Stimulated activated CD8-positive, alpha-beta memory T cell treated with anti-CD3 and anti-CD28 coated beads, Interleukin-12 subunit alpha, Interleukin-12 subunit beta, amount 100 ng/mL, for 4 hours (primary cell): ENCODE measurements around the gene PEA15.
A peak's percentile ranks its signal among the peaks of the same experiment; 100 is the strongest.

ENCODE experiments used
- DNase-seq: peaks from one replicate; pipeline ENCODE4 v3.0.0-alpha.2; 2020; ENCODE audit warnings: low read depth

Gene PEA15

DNA sequence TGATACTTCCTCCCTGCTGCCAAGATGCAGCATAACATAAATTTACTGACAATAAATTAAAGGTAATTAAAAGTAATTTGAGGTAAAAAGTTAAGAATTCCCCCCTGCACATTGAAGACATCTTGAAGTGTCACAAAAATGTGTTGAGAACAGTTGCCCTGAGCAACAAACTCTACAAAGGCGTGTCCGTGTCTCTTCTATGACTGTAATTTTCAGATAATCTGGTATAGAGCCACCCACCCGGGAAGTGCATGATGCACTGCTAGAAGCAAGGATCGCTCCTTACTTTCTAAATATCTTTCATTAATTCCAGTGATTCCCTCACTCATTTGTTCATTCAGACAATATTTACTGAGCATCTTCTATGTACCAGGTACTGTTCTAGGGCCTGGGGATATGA is 25.8 kb upstream of the PEA15 start:
- no peak for DNase-seq

DNA sequence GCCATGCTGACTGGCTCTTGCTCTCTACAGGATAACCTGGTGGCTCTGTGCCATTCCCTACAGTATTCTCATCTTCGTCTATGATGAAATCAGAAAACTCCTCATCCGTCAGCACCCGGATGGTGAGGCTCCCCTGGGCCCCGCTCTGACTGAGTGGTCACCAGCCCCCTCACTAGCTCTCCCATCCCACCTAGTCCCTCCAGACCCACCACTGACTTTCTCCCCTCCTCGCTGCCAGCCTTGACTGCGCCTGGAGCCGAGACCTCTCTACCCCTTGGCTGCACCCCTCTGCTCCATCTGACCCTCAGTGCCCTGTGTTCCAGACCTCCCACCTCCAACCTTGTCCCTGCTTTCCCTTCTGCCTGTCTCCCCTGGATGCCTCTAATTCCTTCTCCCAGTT is 18.9 kb upstream of the PEA15 start:
- DNase-seq = no peak

DNA sequence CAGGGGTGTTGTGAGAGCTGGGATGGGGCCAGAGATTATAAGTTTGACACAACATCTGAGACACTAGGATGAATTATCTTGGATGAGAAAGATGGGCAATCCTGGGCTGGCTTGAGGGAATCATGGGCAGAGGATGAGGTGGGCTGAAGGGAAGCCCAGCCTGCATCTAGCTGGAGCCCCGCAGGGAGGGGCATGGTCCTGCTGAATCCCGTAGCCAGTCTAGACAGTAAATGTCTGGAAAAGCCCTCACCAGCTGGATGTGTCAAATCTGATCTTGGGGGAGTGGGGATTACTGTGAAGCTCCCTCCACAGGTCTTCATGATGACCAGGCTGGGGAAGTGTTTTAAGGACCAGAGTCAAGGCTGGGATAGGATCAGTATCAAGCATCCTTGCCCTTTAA is 18.5 kb upstream of the PEA15 start:
- no peak for DNase-seq

DNA sequence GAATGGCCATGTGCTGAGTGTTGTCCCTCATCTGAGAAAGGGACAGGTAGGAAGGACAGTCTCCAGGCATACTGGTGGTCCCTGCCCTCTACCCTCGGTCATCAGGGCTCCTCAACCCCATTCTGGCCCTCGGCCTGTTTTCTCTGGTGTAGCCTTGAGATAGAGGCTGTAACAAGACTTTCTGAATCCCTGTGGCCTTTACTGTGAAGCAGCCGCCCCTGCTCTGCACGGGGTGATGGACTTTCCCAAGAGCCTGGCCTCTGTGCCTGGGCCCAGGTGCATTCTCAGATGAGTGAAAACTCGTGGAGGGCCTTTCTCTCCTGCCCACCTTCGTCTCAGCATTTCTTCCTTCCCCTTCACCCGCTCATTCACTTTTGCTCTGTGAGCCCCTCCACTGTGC is 17.8 kb upstream of the PEA15 start:
- DNase-seq = no peak

DNA sequence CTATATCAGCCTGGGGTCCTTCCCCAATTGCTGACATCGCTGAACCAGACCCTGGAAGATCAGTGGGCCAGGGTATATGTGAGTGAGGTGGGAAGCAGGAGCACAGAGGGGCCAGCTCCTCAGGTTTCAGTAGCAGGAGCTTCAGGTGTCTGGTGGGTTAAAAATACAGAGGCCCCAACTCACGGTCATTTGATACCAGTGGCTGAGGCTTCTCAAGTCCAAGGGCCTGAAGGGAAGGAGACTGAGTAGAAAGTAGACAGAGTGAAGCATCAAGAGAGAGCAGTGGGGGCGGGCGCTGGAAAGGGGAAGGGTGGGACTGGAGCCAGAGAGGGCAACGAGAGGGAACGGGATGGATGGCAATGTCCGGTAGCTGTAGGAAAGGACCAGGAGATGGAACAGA is 16.8 kb upstream of the PEA15 start:
- no peak for DNase-seq

DNA sequence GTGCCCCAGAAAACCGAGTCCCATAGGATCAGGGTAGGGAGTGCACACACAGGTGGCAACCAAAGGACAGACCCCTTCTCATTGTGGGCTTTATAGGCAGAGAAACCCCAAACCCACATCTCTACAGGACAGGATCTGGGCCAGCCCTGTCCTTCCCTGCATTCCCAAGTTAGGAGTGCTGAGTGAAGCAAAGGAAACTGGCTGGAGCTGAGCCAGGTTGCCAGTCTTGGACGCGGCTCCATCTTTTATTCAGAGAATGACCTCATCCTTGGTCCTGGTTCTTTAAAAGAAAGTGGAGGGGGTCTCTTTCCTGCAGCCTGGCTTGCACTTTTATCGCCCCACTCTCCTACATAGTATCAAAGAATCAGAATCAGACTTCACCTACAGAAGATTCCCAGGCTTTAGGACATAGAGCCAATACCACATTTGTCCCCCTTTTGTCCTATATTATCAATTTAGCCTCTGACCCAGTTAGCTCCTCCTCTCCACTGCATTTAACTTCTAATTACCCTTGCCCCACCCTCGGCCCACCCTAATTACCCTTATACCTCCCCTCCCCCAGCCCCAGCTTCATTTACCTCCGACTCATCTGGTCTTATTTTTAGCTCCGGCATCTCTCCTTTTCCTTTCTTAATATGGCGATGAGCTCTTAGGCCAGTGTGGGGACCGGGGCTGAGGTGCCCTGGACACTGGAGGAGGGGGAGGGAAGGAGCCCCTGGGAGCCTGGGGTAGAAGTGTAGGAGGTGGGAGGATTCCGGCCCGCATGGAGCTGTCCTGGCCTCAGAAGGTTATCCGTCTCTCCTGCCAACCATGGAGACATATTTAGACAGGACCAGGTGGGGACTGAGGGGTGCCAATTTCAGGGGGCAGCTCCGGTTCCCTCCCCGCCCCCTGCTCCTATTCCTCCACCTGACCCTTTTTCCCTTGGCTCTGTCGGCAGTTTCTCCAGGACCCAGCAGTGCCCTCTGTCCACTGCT is 15.2 kb upstream of the PEA15 start, which contains the start of gene CASQ1:
TSS of gene CASQ1 (plus strand) at position 927 of the 977 bp plus-strand sequence. CDS start 177 bp downstream, outside the sequence.
- DNase-seq = no peak

DNA sequence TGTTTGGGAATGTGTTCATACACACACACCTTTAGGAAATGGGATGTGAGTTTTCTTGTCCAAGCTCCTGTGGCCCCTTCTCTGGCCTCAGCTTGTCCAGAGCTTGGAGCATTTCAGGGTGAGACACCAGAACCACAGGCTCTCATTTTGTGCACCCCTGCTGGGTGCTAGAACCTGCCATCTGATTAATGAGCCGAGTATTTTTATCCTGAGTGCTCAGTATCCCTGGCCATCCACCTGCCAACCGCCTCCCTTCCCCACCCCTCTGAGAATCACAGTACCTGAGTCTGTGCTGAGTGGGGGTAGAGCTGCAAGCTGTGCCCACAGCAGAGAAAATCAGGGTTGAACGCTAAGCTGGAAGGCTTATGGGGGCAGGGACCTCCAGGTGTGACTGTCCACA is 13.4 kb upstream of the PEA15 start:
- DNase-seq = no peak

DNA sequence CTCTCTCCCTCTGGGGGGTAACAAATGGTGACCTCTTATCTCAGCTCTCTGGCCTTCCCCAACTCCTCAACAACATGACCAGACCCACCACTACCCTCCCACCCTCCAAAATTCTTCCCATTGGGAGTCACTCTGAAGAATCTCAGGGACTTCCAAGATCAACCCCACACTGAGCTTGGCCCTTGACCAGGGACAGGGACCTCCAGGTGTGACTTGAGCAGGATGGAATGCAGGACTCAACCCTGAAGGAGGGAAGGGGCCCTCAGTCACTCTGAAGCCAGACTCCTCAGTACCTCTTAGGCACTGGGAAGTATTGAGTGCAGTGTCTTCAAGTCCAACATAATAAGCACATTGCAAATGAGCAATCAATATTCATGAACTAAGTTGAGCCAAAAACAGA is 12.9 kb upstream of the PEA15 start:
- DNase-seq = no peak

DNA sequence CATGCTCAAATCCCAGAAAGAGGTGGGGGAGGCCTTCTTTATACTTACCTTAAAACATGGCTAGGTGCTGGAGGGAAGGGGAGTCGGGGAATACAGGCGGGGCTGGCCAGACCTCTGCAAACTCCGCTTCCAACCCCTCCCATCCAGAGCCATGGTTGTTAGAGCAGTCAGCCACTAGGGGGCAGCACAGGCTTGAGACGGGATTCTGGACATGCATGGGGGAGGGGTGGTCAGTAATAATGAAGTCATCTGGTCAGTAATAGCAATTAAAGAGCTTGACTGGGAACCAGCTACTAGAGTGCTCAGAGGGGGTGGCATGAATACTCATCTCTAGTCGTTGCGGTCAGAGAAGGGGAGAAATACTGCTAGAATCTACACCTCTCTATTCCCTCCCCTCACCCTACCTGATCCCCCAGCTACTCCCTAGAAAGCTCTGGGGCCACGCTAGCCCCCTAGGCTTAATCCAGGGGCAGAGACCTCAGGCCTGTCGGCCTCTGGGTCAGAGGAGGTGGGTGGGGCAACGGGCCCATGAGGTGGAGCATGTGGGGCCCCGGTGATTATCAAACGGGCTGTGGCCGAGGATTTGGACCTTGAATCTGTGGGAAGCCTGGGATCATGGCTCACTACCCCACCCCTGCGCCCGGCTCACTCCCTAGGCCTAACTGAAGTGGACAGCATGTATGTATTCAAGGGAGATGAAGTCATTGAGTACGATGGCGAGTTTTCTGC is 11.9 kb upstream of the PEA15 start:
- peak; percentile 52 for DNase-seq

DNA sequence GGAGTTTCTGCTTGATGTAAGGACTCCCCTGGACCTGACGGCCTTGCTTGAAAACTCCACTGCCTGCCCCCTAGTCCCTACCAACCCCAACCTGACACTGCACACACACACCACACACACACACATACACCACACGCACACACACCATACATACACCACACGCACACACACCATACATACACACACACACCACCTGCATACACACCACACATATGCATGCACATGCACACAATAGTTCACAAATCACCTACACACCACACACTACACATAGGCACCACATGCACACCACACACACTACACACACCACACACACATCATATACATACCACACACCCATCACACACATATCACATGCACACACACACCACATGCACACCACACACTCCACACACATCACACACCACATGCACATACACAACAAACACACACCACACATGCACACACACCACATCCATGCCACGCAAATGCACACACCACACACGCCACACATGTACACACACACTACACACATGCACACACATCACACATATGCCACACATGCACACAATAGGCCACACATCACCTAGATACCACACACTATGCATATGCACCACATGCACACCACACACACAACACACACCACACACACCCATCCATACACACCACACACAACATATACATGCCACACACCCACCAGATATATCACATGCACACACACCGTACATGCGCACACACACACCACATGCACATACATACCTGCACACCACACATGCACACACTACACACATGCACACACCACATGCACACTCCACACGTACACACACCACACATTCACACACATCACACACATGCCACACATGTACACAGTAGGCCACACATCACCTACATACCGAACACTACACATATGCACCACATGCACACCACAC is 11.1 kb upstream of the PEA15 start:
- DNase-seq = no peak

DNA sequence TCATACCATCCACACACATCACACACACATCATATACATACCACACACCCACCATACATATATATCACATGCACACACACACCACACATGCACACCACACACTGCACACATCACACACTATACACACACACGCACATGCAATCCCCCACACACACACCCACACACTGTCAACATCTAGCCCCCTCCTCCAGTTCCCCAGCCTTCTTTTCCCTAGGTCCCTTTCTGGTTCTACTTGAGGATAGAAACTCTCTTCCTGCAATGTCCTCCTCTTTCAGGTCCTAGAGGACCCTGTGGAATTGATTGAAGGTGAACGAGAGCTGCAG is 10.5 kb upstream of the PEA15 start:
- DNase-seq = no peak

DNA sequence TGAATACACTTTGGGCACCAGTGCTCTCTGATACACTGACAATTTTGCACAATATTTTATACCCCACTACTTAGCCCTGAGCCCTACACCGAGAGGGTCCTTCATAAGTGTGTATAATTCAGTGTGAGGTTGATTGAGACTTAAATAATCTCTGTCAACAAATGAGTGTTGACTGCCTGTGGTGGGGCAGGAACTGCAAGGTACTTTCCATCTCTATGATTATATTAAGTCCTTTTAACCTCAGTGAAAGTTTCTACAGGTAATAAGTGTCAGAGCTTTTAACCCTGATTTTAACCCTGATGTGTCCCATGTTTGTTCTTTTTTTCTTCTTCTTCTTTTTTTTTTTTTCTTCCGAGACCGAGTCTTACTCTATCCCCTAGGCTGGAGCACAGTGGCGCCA is 9.0 kb upstream of the PEA15 start:
- no peak for DNase-seq

DNA sequence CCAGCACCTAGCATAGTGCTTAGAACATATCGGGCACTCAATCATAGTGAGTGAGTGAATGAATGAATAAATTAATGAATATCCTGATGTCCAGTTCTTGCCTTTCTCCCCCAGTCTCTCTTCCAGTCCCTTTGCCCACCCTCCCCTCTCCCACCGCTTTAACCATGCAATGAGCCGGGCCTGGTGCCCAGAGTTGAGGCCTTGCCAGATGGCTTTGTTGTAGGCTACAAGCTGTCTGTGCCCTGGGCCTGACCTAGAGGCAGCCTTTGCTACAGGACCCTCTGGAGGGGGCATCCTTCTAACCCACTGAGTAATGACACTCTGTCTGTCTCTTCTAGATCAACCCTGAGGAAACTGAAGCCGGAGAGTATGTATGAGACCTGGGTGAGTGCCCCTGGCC is 8.0 kb upstream of the PEA15 start:
- no peak for DNase-seq

DNA sequence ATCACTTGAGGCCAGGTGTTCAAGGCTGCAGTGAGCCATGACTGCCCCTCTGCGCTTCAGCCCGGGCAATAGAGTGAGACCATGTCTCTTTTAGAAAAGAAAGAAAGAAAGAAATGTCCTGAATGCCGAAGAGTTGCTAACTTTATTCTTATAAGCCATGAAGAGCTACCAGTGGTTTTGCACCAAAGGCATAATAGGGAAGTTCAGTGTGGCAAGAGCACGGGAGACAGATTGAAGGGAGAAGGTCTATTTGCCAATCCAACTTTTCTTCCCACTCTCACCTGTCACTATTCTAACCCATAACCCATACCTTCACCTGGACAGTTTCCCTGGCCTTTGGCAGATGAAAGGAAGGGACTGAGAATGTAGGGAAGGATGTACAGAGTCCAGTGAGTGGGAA is 4.4 kb upstream of the PEA15 start:
- no peak for DNase-seq

DNA sequence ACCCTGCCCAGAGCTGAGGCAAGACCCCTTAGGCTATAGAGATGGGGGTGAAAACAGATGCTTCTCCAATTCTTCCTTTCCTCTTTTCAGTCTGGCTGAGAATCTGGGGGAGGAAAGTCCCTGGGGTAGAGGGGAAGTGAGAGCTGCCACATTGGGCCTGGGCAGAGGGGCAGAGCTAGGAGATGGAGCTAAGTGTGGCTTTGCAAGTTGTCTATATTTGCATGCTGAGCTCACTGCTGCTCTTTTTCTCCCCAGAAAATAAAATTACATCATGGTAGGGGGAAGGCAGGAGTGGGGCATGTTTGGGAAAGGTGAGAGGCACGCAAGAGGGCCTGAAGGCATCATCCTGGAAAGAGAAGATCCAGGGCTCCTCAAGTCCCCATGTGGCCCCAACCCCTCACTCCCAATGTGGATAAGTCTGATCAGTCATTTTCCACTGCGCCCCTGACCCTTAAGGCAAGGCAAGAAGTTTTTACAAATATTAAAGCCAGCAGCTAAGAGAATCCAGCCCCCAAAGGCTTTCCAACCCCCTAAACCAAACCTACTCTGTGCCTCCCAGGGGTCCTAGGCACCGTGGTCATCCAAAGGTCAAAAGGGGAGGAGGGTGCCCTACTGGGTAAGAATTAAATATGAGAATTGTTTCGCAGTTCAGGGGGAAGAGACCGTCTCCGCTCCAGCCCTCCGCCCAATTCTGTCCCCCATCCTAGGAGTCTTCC is 500 bp upstream of the PEA15 start:
- DNase-seq = no peak

DNA sequence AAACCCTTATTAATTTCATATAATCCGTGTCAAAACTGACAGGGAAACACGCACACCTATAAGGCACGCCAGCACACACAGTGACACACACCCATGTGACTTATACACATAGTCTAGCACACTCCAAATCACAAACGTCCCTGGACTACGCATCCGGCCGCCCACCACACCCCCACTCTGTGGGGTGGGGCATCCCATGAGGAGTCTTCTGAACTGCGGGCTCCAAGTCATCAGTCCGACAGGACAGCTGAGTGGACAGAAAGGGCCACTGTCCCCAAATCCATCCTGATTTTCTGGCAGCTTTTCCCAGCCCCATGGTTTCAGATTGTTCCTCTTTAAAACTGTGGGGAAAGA is 829 bp downstream of the PEA15 start:
- DNase-seq = peak; percentile 40

DNA sequence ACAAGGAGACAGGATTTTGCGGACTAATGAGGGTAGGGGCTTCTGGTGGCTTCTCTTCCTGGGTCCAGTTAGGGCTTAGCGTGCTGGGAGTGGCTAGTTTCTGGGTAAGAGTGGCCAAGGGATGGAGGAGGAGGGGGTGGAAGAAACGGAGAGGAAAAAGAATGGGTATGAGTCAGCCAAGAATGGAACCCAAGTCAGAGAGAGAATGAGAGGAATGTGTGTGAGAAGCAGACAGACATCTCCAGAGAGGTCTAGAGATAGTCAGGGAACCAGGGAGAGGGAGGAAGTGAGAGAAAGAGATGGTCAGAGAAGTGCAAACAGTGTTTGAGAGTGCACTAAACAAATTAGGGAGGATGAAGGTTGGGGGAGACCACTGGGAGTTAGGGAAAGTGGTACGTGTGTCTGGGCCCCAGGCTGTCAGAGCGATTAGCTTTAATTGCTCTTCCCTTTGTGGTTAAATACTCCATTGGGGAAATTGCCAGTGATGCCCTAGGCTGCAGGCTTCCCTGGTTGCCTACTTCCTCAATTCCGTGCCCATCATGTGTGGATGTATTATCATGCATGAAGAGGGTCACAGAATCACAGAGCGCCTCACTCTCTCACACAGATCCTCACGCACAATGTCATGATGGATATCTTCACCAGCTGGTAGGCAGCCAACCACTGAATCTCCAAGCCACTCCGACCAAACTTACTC is 1.4 kb downstream of the PEA15 start:
- no peak for DNase-seq

DNA sequence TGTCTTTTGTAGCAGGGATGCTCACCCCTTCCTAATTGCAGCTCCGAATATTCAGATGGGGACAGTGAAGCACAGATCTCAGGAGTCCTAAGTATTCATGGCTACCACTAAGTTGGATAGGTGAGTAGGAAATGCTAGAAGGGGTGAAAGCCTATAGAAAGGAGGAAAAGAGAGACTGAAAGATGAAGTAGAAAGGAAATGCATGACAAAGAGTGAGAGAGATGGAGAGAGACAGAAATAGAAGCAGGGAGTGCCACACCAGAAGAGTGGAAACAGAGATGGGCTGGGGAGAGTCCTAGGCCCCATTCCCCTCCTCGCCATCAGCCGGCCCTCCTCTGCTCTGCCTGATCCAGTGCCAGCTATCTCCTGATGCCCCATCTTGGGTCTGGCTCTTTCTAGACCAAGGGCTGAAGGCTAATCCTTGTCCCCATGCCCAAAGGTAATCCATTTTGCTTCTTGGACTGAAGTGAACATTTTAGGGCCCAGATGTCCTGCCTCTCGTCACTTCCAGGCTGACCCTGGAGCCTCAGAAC is 2.0 kb downstream of the PEA15 start:
- DNase-seq = no peak

DNA sequence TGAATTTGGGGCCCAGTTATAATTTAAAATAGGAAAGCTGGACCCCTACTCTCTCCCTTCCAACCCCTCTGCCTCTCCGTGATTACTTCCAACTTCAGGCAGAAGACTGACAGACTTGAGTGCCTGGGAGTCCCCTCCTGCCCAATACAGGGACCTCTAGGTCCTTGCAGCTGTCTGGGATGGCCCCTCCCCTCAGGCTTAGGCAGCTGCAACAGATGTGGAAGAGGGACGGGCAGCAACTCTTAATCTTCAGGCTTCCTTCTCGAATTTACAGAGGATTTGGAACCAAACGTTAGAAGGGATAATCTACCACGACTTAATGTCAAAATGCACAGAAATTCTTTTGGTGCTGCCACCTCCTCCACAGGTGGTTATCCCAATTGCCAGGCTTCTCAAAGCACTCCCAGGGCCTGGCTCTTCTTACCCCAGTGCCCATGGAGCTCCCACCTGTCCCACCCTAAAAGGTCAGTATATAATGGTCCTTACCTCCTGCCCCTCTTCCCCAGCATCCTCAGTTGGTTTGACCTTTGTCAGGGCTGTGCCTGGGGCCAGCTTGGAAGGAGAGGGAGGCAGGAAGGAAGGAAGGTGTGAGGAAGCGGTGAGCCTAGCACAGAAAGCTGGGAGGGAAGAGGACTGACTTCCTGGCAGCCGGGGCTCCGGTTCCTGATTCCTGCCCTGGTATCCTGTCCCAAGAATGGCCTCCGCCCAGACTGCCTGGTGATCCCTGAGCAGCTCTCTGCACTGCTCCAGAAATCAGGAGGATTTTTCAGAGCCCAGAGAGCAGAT is 2.8 kb downstream of the PEA15 start:
- DNase-seq = no peak
